Nephron (organoid): ENCODE results near the gene ELMO1.
A peak's percentile ranks its signal among the peaks of the same experiment; 100 is the strongest.

ENCODE experiments used
- H3K27ac Mint-ChIP-seq, 3 experiments: 2 replicates each; pipeline ENCODE4 v1.8.0; 2020; ENCODE audit warnings: mixed read lengths in 3 of 3, mild to moderate bottlenecking in 2 of 3, moderate library complexity in 1 of 3
- H3K27me3 Mint-ChIP-seq: 2 replicates; pipeline ENCODE4 v1.8.0; 2021; ENCODE audit warnings: low read depth, mild to moderate bottlenecking, moderate library complexity, mixed read lengths
- H3K36me3 Mint-ChIP-seq: 2 replicates; pipeline ENCODE4 v1.8.0; 2020; ENCODE audit warnings: low read depth, mixed read lengths
- H3K4me1 Mint-ChIP-seq: 2 replicates; pipeline ENCODE4 v1.8.0; 2020; ENCODE audit warnings: mixed read lengths
- H3K4me3 Mint-ChIP-seq, 3 experiments: 2 replicates each; pipeline ENCODE4 v1.8.0; 2020; ENCODE audit warnings: mild to moderate bottlenecking in 3 of 3, mixed read lengths in 3 of 3, moderate library complexity in 2 of 3
- H3K9me3 Mint-ChIP-seq: 2 replicates; pipeline ENCODE4 v1.8.0; 2020; ENCODE audit warnings: mixed read lengths
- CTCF ChIP-seq, 3 experiments: fragments of 200-600 bp; sonication (generic); IDR thresholded peaks; one replicate each; pipeline ENCODE4 v1.5.0; 2021; ENCODE audit warnings: antibody characterized with exemption in 3 of 3; ENCODE audit not compliant: unreplicated experiment in 3 of 3

ELMO1 gene

GRCh38 chr7:37391791-37392672, 56.6 kb downstream of the ELMO1 start:
- H3K4me1 Mint-ChIP-seq, result peaks cover 20% of the 10 kb centered on the region
- H3K27me3 Mint-ChIP-seq, result no peaks in the 10 kb centered on the region
- H3K4me3 Mint-ChIP-seq, result no peak overlapping the region
- no peaks in the 10 kb centered on the region for H3K36me3 Mint-ChIP-seq
- no peaks in the 10 kb centered on the region for H3K9me3 Mint-ChIP-seq
- no peak for TF ChIP-seq CTCF (IDR thresholded peaks at IDR 0.05; ENCODE audit: unreplicated experiment in 3 of 3)
- no peak overlapping the region for H3K27ac Mint-ChIP-seq

- H3K4me3 Mint-ChIP-seq, result peak overlapping the region in 1 of 3 experiments; percentile 24
- peak overlapping the region; percentile 17 to 68 (median 35) for H3K27ac Mint-ChIP-seq
- peaks cover 4% of the 10 kb centered on the region for H3K27me3 Mint-ChIP-seq
- TF ChIP-seq CTCF (IDR thresholded peaks at IDR 0.05; ENCODE audit: unreplicated experiment in 3 of 3), result no peak
- H3K9me3 Mint-ChIP-seq, result no peaks in the 10 kb centered on the region
- peaks cover 29% of the 10 kb centered on the region for H3K4me1 Mint-ChIP-seq
- no peaks in the 10 kb centered on the region for H3K36me3 Mint-ChIP-seq
These were observed 58.5 kb downstream of the ELMO1 start for GRCh38 chr7:37390114-37390513.

GRCh38 chr7:37388811-37389210, 59.9 kb downstream of the ELMO1 start:
- no peak overlapping the region for H3K4me3 Mint-ChIP-seq
- H3K9me3 Mint-ChIP-seq, result no peaks in the 10 kb centered on the region
- peaks cover 29% of the 10 kb centered on the region for H3K4me1 Mint-ChIP-seq
- H3K27me3 Mint-ChIP-seq, result peaks cover 4% of the 10 kb centered on the region
- no peaks in the 10 kb centered on the region for H3K36me3 Mint-ChIP-seq
- peak overlapping the region; percentile 23 to 37 (median 35) for H3K27ac Mint-ChIP-seq
- no peak for TF ChIP-seq CTCF (IDR thresholded peaks at IDR 0.05; ENCODE audit: unreplicated experiment in 3 of 3)

GRCh38 chr7:37385787-37386186, 62.9 kb downstream of the ELMO1 start:
- no peak for TF ChIP-seq CTCF (IDR thresholded peaks at IDR 0.05; ENCODE audit: unreplicated experiment in 3 of 3)
- peaks cover 33% of the 10 kb centered on the region for H3K4me1 Mint-ChIP-seq
- H3K27me3 Mint-ChIP-seq, result peaks cover 4% of the 10 kb centered on the region
- no peak overlapping the region for H3K27ac Mint-ChIP-seq
- H3K36me3 Mint-ChIP-seq, result no peaks in the 10 kb centered on the region
- no peaks in the 10 kb centered on the region for H3K9me3 Mint-ChIP-seq
- H3K4me3 Mint-ChIP-seq, result no peak overlapping the region

GRCh38 chr7:37382546-37383088, 66.0 kb downstream of the ELMO1 start:
- peaks cover 4% of the 10 kb centered on the region for H3K27me3 Mint-ChIP-seq
- no peak for TF ChIP-seq CTCF (IDR thresholded peaks at IDR 0.05; ENCODE audit: unreplicated experiment in 3 of 3)
- peaks cover 16% of the 10 kb centered on the region for H3K4me1 Mint-ChIP-seq

More at GRCh38 chr7:37382546-37383088, 66.0 kb downstream of the ELMO1 start:
- H3K27ac Mint-ChIP-seq, result no peak overlapping the region
- peaks cover 8% of the 10 kb centered on the region for H3K9me3 Mint-ChIP-seq
- no peaks in the 10 kb centered on the region for H3K36me3 Mint-ChIP-seq
- H3K4me3 Mint-ChIP-seq, result no peak overlapping the region
